Colonic mucosa (tissue), 4 donors: ENCODE data around the gene CDH18. TPM values are rescaled to one million over a fixed set of nuclear protein-coding genes. Genes with fewer than 3 reads are reported as not detected.

Experiments
- DNase-seq: peaks from one replicate; pipeline ENCODE4 v3.0.0-alpha.2; 2020
- H3K27ac ChIP-seq: fragments of 200-600 bp; one replicate; pipeline ENCODE4 v1.8.0; 2021
- H3K27me3 ChIP-seq: fragments of 200-600 bp; one replicate; pipeline ENCODE4 v1.8.0; 2021
- H3K36me3 ChIP-seq: fragments of 200-600 bp; one replicate; pipeline ENCODE4 v1.8.0; 2021
- H3K4me1 ChIP-seq: fragments of 200-600 bp; one replicate; pipeline ENCODE4 v1.8.0; 2021; ENCODE audit warnings: mild to moderate bottlenecking
- H3K4me3 ChIP-seq: fragments of 200-600 bp; one replicate; pipeline ENCODE4 v1.8.0; 2021
- H3K9ac ChIP-seq, 2 donors: one replicate each; pipeline ENCODE4 v1.7.0; 2013; ENCODE audit warnings: control low read depth in 2 of 2, low read depth in 2 of 2, low read length in 2 of 2
- H3K9me3 ChIP-seq: fragments of 200-600 bp; one replicate; pipeline ENCODE4 v1.8.0; 2021
- CTCF ChIP-seq: fragments of 200-600 bp; IDR thresholded peaks from one replicate; pipeline ENCODE4 v1.8.0; 2022; ENCODE audit warnings: antibody characterized with exemption, mild to moderate bottlenecking
- intact Hi-C: fragments of 100-400 bp; cut with DNase I; formaldehyde crosslinking; loops from one replicate; pipeline ENCODE4 v1.14.1; 2022
- total RNA-seq, 2 donors: library from RNA; stranded (reverse); fragmentation: NEBNext Ultra II Directional in 1 of 2; extraction: Animal tissue kit (Norgen Biotek cat#: 25700) in 1 of 2; gene quantifications; one replicate each; pipeline ENCODE4 v1.2.1, GENCODE V29; 2021
- donor health status: healthy.
- donor health status: DM: no; HTN: no; CAD: no.
- donor health status: DM: no; HTN: no; CAD: no.

Gene CDH18
- total RNA-seq, 2 donors from 2014 or later: not detected

- no peak for TF ChIP-seq CTCF
- Histone ChIP-seq H3K9me3 (no peaks in the 10 kb centered on the region), H3K4me3 (no peak overlapping the region), H3K27ac (no peak overlapping the region), H3K4me1 (no peaks in the 10 kb centered on the region), H3K27me3 (no peaks in the 10 kb centered on the region), H3K9ac (no peak overlapping the region), H3K36me3 (no peaks in the 10 kb centered on the region)
- intact Hi-C loops: no loop called here
- no peak for DNase-seq
These were observed 453.2 kb downstream of the CDH18 start for GRCh38 chr5:19534751-19535150.

GRCh38 chr5:19532936-19533335 is 455.1 kb downstream of the CDH18 start:
- no peak for TF ChIP-seq CTCF
- intact Hi-C loops: no loop called here

GRCh38 chr5:19531374-19531952 is 456.5 kb downstream of the CDH18 start:
- H3K4me1 ChIP-seq: no peaks in the 10 kb centered on the region
- H3K36me3 ChIP-seq: no peaks in the 10 kb centered on the region
- no peak overlapping the region for H3K9ac ChIP-seq
- H3K27ac ChIP-seq: no peak overlapping the region
- no peaks in the 10 kb centered on the region for H3K9me3 ChIP-seq
- intact Hi-C loops: no loop called here
- no peaks in the 10 kb centered on the region for H3K27me3 ChIP-seq
- TF ChIP-seq CTCF: no peak
- H3K4me3 ChIP-seq: no peak overlapping the region
- DNase-seq: no peak

More at GRCh38 chr5:19532936-19533335, 455.1 kb downstream of the CDH18 start:
- no peak for DNase-seq
- no peak overlapping the region for H3K27ac ChIP-seq
- no peaks in the 10 kb centered on the region for H3K27me3 ChIP-seq
- no peaks in the 10 kb centered on the region for H3K36me3 ChIP-seq
- H3K4me1 ChIP-seq: no peaks in the 10 kb centered on the region
- H3K9ac ChIP-seq: no peak overlapping the region
- H3K4me3 ChIP-seq: no peak overlapping the region
- H3K9me3 ChIP-seq: no peaks in the 10 kb centered on the region

GRCh38 chr5:19519448-19519847 is 468.6 kb downstream of the CDH18 start:
- Histone ChIP-seq H3K9ac (no peak overlapping the region), H3K27me3 (no peaks in the 10 kb centered on the region), H3K27ac (no peak overlapping the region), H3K9me3 (no peaks in the 10 kb centered on the region), H3K4me3 (no peak overlapping the region), H3K4me1 (no peaks in the 10 kb centered on the region), H3K36me3 (no peaks in the 10 kb centered on the region)
- no peak for DNase-seq
- TF ChIP-seq CTCF: no peak
- intact Hi-C loops: no loop called here

- Histone ChIP-seq H3K27me3 (no peaks in the 10 kb centered on the region), H3K9me3 (no peaks in the 10 kb centered on the region), H3K4me3 (no peak overlapping the region), H3K4me1 (no peaks in the 10 kb centered on the region), H3K36me3 (no peaks in the 10 kb centered on the region), H3K9ac (no peak overlapping the region), H3K27ac (no peak overlapping the region)
- TF ChIP-seq CTCF: no peak
- no peak for DNase-seq
- intact Hi-C loops: no loop called here
These were observed 489.1 kb downstream of the CDH18 start for GRCh38 chr5:19498852-19499251.
